Mesodermal cell (in vitro differentiated cells): ENCODE measurements around the gene SNX17. TPM values are rescaled to one million over a fixed set of nuclear protein-coding genes. Genes with fewer than 3 reads are reported as not detected.

ENCODE experiments used
- H3K27ac ChIP-seq: 2 replicates; pipeline ENCODE4 v1.7.0; 2013; ENCODE audit warnings: mild to moderate bottlenecking, low read depth, low read length, moderate library complexity; ENCODE audit not compliant: severe bottlenecking
- H3K36me3 ChIP-seq: 2 replicates; pipeline ENCODE4 v1.7.1; 2013; ENCODE audit warnings: mild to moderate bottlenecking, low read length, moderate library complexity; ENCODE audit not compliant: control insufficient read depth, insufficient read depth
- H3K4me1 ChIP-seq: one replicate; pipeline ENCODE4 v1.7.1; 2013; ENCODE audit warnings: mild to moderate bottlenecking, low read length; ENCODE audit not compliant: insufficient read depth, control insufficient read depth, poor library complexity, severe bottlenecking
- H3K4me3 ChIP-seq: 2 replicates; pipeline ENCODE4 v1.7.0; 2013; ENCODE audit warnings: low read length, control low read depth, mild to moderate bottlenecking; ENCODE audit not compliant: insufficient read depth, poor library complexity, severe bottlenecking; ENCODE audit errors: extremely low read depth
- H3K9me3 ChIP-seq: 2 replicates; pipeline ENCODE4 v1.7.1; 2013; ENCODE audit warnings: mild to moderate bottlenecking, low read length, moderate library complexity; ENCODE audit not compliant: control insufficient read depth
- WGBS, 2 experiments: methylation state at CpG; one replicate each; pipeline ENCODE4 v1.1.5; 2013; ENCODE audit warnings: missing lambda C conversion rate in 2 of 2; ENCODE audit not compliant: insufficient coverage in 2 of 2; 5-methylcytosine and 5-hydroxymethylcytosine counted together
- polyA plus RNA-seq, 2 experiments: library from polyadenylated mRNA; stranded (reverse); fragments of 50-300 nt; gene quantifications; one replicate each; pipeline ENCODE4 v1.2.3, GENCODE V29; 2013

SNX17 gene
- polyA plus RNA-seq (2013, experiment 1 of 2): 84.5 TPM
- polyA plus RNA-seq (2013, experiment 2 of 2): 76.3 TPM

GRCh38 chr2:27370026-27370815, at the start of gene SNX17, which contains the start of gene EIF2B4:
TSS of gene SNX17 (plus strand) at chr2:27370616. CDS start at chr2:27370744, 128 bp downstream.
TSS of gene EIF2B4 (minus strand) at chr2:27370338. CDS start at chr2:27370314, 24 bp downstream.
- no peaks in the 10 kb centered on the region for H3K9me3 ChIP-seq
- H3K27ac ChIP-seq: peak within 1 kb of the TSS; percentile 78
- peaks cover 72% of the 10 kb centered on the region for H3K36me3 ChIP-seq
- 0% methylated on average over 70 to 85 of the region's 85 CpGs for WGBS, 2 experiments
- H3K4me3 ChIP-seq: peak within 1 kb of the TSS; percentile 97
- peaks cover 6% of the 10 kb centered on the region for H3K4me1 ChIP-seq

- Histone ChIP-seq H3K27ac (peak overlapping the region; percentile 23), H3K36me3 (peaks cover 3% of the 10 kb centered on the region), H3K9me3 (no peaks in the 10 kb centered on the region), H3K4me1 (peaks cover 17% of the 10 kb centered on the region), H3K4me3 (no peak overlapping the region)
- WGBS, 2 experiments: 71 to 83% methylated on average over 6 to 7 of the region's 8 CpGs
Observed at GRCh38 chr2:27320958-27321543, 49.4 kb upstream of the SNX17 start.

- H3K9me3 ChIP-seq: no peaks in the 10 kb centered on the region
- peaks cover 17% of the 10 kb centered on the region for H3K4me1 ChIP-seq
- H3K4me3 ChIP-seq: peak overlapping the region; percentile 89
- WGBS, 2 experiments: 5 to 12% methylated on average over 5 to 7 of the region's 10 CpGs
- H3K27ac ChIP-seq: peak overlapping the region; percentile 97
- peaks cover 13% of the 10 kb centered on the region for H3K36me3 ChIP-seq
Observed at GRCh38 chr2:27322301-27322765, 48.1 kb upstream of the SNX17 start.

GRCh38 chr2:27322766-27323595, 47.4 kb upstream of the SNX17 start, which contains the start of gene MPV17:
TSS of gene MPV17 (minus strand) at chr2:27323097. CDS start at chr2:27322517, 580 bp downstream.
- H3K9me3 ChIP-seq: no peaks in the 10 kb centered on the region
- WGBS, 2 experiments: 2 to 3% methylated on average over 24 to 33 of the region's 39 CpGs
- peak within 1 kb of the TSS; percentile 97 for H3K27ac ChIP-seq
- peaks cover 17% of the 10 kb centered on the region for H3K4me1 ChIP-seq
- H3K36me3 ChIP-seq: peaks cover 16% of the 10 kb centered on the region
- H3K4me3 ChIP-seq: peak within 1 kb of the TSS; percentile 89

- H3K4me1 ChIP-seq: peaks cover 17% of the 10 kb centered on the region
- 35 to 38% methylated on average over 2 to 3 of the region's 5 CpGs for WGBS, 2 experiments
- peak overlapping the region; percentile 89 for H3K4me3 ChIP-seq
- peaks cover 24% of the 10 kb centered on the region for H3K36me3 ChIP-seq
- H3K27ac ChIP-seq: peak overlapping the region; percentile 97
- H3K9me3 ChIP-seq: no peaks in the 10 kb centered on the region
Observed at GRCh38 chr2:27323596-27324285, 46.7 kb upstream of the SNX17 start.

GRCh38 chr2:27324720-27325119, 45.7 kb upstream of the SNX17 start:
- H3K36me3 ChIP-seq: peaks cover 33% of the 10 kb centered on the region
- WGBS, 2 experiments: 100% methylated on average over 1 to 3 of the region's 5 CpGs
- peaks cover 17% of the 10 kb centered on the region for H3K4me1 ChIP-seq

GRCh38 chr2:27335311-27335710, 35.1 kb upstream of the SNX17 start:
- H3K27ac ChIP-seq: no peak overlapping the region
- H3K36me3 ChIP-seq: peaks cover 95% of the 10 kb centered on the region
- WGBS, 2 experiments: 100% methylated on average over 1 to 2 of the region's 3 CpGs
- no peaks in the 10 kb centered on the region for H3K4me1 ChIP-seq
- no peaks in the 10 kb centered on the region for H3K9me3 ChIP-seq
- no peak overlapping the region for H3K4me3 ChIP-seq

More at GRCh38 chr2:27324720-27325119, 45.7 kb upstream of the SNX17 start:
- Histone ChIP-seq H3K27ac (no peak overlapping the region), H3K9me3 (no peaks in the 10 kb centered on the region), H3K4me3 (no peak overlapping the region)

GRCh38 chr2:27336173-27336572, 34.2 kb upstream of the SNX17 start:
- no peaks in the 10 kb centered on the region for H3K4me1 ChIP-seq
- H3K9me3 ChIP-seq: no peaks in the 10 kb centered on the region
- no peak overlapping the region for H3K27ac ChIP-seq
- 97 to 100% methylated on average over 7 of the region's 7 CpGs for WGBS, 2 experiments
- H3K36me3 ChIP-seq: peaks cover 95% of the 10 kb centered on the region
- no peak overlapping the region for H3K4me3 ChIP-seq

GRCh38 chr2:27347641-27348040, 22.8 kb upstream of the SNX17 start:
- H3K27ac ChIP-seq: no peak overlapping the region
- WGBS, 2 experiments: 92 to 96% methylated on average over 2 of the region's 2 CpGs
- H3K9me3 ChIP-seq: no peaks in the 10 kb centered on the region
- H3K36me3 ChIP-seq: peaks cover 50% of the 10 kb centered on the region
- peaks cover 2% of the 10 kb centered on the region for H3K4me1 ChIP-seq
- no peak overlapping the region for H3K4me3 ChIP-seq
